GM04503 (cell line): ENCODE measurements around the gene MCEE.
A peak's percentile ranks its signal among the peaks of the same experiment; 100 is the strongest.

Experiments used
- DNase-seq: peaks from one replicate; pipeline ENCODE4 v3.0.0-alpha.2; 2012; ENCODE audit warnings: low read depth

Gene MCEE

DNA sequence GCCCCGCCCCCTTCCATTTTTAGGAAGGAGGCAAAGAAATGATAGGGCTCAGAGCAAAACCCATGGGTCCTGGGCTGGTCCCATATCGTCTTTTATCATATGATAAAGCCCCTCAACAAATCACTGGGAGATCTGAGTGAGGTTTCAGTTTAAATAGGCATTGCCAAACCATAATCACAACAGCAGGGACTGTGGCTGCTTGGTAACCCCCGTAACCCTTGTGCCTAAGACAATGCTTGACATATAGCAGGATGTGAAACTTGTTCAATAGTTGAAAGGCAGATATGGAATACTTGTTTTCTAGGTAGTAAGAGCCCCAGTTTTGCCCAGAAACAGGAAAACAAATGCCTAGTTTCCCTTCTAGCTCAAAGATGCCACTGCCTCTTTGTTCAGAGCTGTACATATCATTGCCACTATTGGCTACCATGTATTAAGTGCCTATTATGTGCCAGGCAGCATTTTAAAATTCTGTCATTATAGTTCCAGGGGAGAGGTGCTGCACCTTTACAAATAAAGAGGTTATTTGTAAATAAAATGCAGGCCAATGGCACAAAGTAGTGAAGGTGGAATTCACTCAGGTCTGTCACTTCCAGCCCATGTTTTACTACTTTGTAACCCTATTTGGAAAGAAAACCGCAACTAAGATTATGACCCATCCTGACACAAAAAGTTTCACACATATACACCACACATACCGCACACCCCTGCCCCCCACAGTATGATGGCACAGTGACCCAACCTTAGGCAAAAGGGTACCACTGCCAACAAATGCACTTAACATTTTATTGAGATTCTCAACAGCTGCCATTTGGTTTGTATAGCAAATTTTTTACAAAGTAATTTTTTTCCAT lies 47.4 kb downstream of the MCEE start:
- DNase-seq, result no peak

DNA sequence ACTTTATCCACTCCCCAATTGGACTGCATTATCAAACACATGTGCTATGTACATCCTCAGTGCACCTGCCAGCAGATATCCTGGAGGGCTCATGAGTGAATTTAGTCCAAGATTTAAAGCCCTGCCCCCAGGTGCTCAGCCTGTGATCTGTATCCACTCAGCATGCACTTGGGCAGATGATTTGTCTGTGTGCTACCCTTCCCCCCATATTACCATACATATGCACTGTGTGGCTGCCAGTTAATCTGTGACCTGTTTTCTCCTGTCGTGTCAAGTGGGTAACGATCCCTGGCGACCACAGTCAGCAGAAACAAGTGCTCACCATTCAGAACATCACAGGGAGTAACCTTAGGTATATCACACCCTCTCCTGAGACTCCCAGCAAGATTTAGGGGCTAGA lies 51.4 kb downstream of the MCEE start:
- DNase-seq, result no peak

DNA sequence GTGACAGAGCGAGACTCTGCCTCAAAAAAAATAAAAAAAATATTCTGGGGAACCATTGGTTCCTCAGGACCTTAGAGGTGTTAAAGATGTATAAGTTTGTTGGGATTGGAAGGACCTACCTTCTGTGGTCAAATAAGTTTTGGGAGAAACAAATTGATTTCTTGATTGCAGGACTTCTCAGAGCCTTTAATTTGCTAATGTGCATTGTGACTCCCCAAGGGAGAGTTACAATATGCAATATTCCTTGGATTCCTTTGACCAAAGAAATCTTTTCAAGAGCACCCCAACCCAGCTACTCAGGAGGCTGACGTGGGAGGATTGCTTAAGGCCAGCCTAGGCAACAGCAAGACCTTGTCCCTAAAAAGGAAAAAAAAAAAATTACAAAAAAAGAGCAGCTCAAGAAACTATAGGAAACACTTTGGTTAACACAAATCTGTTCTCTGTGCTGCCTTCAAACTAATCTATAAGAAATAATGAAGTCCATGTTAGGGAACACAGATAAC lies 55.1 kb downstream of the MCEE start:
- DNase-seq, result no peak

DNA sequence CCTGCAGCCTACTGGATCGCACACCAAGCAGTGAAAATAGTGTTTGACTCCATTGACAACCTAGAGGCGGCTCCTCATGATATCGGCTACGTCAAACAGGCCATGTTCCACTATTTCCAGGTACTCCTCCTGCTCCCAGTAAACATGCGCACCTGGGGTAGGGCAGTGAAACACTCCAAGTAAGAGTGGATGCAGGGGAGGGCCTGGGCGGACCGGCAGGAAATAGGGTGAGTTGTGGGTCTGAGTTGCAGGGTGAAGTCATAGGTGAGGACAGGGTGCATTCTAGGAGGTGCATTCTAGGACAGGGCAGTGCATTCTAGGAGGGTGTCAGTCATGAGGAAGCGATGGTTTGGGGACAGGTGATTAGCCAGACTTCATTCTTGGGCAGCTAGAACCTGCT lies 56.6 kb downstream of the MCEE start:
- no peak for DNase-seq

- DNase-seq, result no peak
Observed at GRCh38 chr2:71072492-71072891, 57.5 kb downstream of the MCEE start.

- DNase-seq, result no peak
Observed at GRCh38 chr2:71071681-71072398, 58.2 kb downstream of the MCEE start.

- DNase-seq, result no peak
Observed at GRCh38 chr2:71070294-71071093, 59.5 kb downstream of the MCEE start.

DNA sequence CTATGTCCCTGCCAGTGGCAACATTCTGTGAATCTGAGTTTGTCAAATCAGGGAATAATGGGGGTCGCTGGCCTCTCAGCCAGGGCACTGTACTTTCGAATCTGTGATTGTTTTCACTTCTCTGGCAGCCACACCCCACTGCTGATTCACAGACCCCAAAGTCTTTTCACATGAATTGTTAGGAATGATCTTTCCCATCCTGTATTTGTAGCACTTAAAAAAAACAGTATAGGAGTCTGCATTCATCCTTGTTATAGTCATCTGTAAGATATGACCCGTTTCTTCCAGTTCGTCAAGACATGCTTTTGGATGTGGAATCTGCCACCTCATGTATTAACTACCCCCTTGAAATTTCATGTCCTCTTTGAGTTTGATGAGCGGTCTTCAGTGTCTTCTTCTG lies 60.7 kb downstream of the MCEE start:
- no peak for DNase-seq

GRCh38 chr2:71068218-71069035 lies 61.6 kb downstream of the MCEE start, which contains the start of gene NAGK:
Gene NAGK (plus strand): TSS chr2:71068648. CDS start chr2:71068684, 36 bp downstream.
- peak; percentile 70 for DNase-seq

GRCh38 chr2:71067567-71068217 lies 62.3 kb downstream of the MCEE start:
- no peak for DNase-seq

- no peak for DNase-seq
Observed at GRCh38 chr2:71066856-71067255, 63.2 kb downstream of the MCEE start.

GRCh38 chr2:71064754-71065621 lies 65.0 kb downstream of the MCEE start:
- no peak for DNase-seq

DNA sequence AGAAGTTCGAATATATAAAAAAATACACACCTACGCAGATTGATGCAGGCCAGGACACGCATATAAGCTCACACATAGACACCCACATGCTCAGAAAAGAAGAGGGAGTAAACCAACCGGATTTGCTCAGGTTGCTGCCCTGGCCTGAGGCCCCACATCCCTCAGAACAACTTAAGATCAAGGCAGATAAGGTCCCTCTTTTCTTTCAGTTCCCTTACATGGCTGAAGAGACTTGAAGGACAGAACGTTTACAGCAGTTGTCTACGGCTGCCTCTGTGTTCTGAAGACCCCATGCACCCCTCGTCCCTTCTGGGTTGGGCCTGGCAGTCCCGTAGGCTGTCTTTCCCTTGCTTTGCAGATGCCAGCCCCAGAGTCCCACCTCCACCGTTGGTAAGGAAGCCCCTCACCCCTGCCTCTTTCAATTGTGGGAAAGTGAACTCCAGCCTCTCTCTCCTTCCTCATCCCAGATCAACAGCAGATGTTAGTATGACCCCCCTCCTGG lies 65.9 kb downstream of the MCEE start:
- DNase-seq, result no peak

- no peak for DNase-seq
Observed at GRCh38 chr2:71063216-71063615, 66.8 kb downstream of the MCEE start.

- no peak for DNase-seq
Observed at GRCh38 chr2:71060871-71061270, 69.2 kb downstream of the MCEE start.

DNA sequence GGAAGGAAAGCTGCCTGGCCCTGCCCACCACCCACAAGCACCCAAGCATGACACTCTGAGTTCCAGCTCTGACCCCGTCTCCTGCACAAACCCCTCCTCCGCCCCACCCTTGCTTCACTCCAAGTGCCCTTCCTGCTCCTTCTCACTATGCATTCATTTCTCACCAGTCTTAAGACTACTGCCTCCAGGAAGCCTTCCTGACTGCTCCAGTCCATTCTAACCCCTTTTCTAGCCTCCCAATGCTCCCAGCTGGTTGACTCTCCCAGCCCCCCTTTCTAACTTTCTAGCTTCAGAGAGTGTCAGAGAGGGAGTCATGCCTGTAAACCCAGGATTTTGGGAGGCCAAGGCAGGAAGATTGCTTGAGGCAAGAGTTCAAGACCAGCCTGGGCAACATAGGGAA lies 69.8 kb downstream of the MCEE start:
- no peak for DNase-seq
